Gastrocnemius medialis (tissue), 4 donors: ENCODE results near the gene FBXW7.

Experiments used
- CTCF ChIP-seq, 5 experiments: fragments of 450-650 bp in 3 of 5; fragments of 200-600 bp in 2 of 5; sonication (generic) in 2 of 5; IDR thresholded peaks in 4 of 5; conservative IDR thresholded peaks in 1 of 5; 1 replicate in 4 of 5; 2 replicates in 1 of 5; pipeline ENCODE4 v1.5.1; 2016 to 2019; ENCODE audit warnings: antibody characterized with exemption in 5 of 5, mild to moderate bottlenecking in 3 of 5, moderate library complexity in 3 of 5
- POLR2A ChIP-seq, 2 donors: fragments of 450-650 bp; IDR thresholded peaks; one replicate each; pipeline ENCODE4 v1.6.1; 2017; ENCODE audit warnings: antibody characterized with exemption in 2 of 2, mild to moderate bottlenecking in 2 of 2, moderate library complexity in 2 of 2

GRCh38 chr4:152478461-152479237 is 57.2 kb downstream of the FBXW7 start:
- TF ChIP-seq CTCF (IDR thresholded peaks at IDR 0.05 in 4 of 5, conservative IDR thresholded peaks at IDR 0.05 in 1 of 5), result no peak
- TF ChIP-seq POLR2A (IDR thresholded peaks at IDR 0.05), result no peak
